ENCODE measurements around the gene ATP9B. TPM values are rescaled to one million over a fixed set of nuclear protein-coding genes. Genes with fewer than 3 reads are reported as not detected.

ATP9B gene
- polyA plus RNA-seq, 3 donors: 7.2 to 20.3 (median 14.0) TPM

DNA sequence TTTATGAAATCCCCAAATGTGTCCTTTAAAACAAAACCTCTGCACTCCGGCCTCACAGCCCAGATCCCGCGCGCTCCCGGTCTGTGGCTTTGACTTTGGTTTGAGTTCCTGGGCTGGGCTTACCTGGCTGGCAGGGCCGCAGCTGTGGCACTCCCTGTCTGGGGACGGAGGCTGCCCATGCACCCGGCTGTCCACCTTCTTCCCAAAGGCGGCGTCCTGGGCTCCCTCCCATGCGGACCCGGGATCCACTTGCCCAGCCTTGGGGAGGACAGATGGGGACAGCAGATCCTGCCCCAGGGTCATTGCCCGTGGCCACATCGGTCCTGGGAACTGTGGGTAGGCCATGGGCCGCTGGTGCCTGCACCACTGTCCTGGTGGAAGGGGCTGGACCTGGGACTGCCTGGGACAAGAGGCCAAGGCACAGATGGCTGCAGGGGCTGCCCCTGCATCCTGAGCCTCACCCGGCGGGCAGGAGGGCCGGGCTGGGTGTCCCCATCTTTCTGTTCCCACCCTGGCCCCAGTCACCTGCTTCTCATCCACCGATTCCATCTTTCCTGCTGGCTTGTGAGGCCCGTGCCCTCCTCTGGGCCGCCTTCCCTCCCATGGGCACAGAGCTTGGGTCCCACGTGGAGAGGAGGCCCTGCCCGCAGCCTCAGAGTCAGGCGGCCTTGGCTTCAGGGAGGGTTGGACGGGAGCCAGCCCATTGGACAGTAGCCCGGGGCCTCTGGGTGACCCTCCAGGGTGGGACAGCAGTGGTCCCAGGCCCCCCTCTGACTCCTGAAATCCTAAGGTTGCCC lies 354.2 kb downstream of the ATP9B start:
- Histone ChIP-seq H4K20me1 (ENCODE audit: insufficient read depth, low read length) (peaks cover 73% of the 10 kb centered on the region), H3K79me2 (ENCODE audit: insufficient read depth, low read length) (peaks cover 6% of the 10 kb centered on the region), H3K9me3 (replicated peaks in 1 of 2; ENCODE audit: control insufficient read depth in 1 of 2, insufficient read depth in 1 of 2, low read length in 2 of 2) (no peaks in the 10 kb centered on the region), H3K27me3 (ENCODE audit: control insufficient read depth in 2 of 2, insufficient read depth in 2 of 2, low read length in 2 of 2) (no peaks in the 10 kb centered on the region), H3K4me3 (replicated peaks in 1 of 3; ENCODE audit: low read depth in 2 of 3, low read length in 3 of 3) (no peak overlapping the region), H3K4me1 (ENCODE audit: control insufficient read depth in 1 of 2, insufficient read depth in 2 of 2, low read length in 2 of 2) (peaks cover 9 to 17% of the 10 kb centered on the region in 2 donors), H2AFZ (ENCODE audit: insufficient read depth, low read depth, low read length, poor library complexity, severe bottlenecking) (no peak overlapping the region), H3K36me3 (replicated peaks in 1 of 2; ENCODE audit: control insufficient read depth in 1 of 2, insufficient read depth in 2 of 2, low read length in 2 of 2) (peaks cover 17 to 25% of the 10 kb centered on the region in 2 donors), H3K27ac (ENCODE audit: low read depth in 1 of 2, low read length in 2 of 2) (no peak overlapping the region), H3K4me2 (replicated peaks; ENCODE audit: extremely low read depth, low read length, poor library complexity, severe bottlenecking) (no peak overlapping the region), H3K9ac (ENCODE audit: insufficient read depth, low read length, poor library complexity, severe bottlenecking) (no peak overlapping the region)
- peaks cover 40 to 57% of the 10 kb centered on the region in 2 donors for H3K36me3 Mint-ChIP-seq
- no peak overlapping the region for H3K4me3 Mint-ChIP-seq
- H3K4me1 Mint-ChIP-seq: peaks cover 18% of the 10 kb centered on the region
- 99% methylated on average over 26 of the region's 26 CpGs for WGBS (ENCODE audit: insufficient coverage)
- peaks cover 0 to 2% (median 0%) of the 10 kb centered on the region in 7 donors for H3K9me3 Mint-ChIP-seq
- TF ChIP-seq, protein P1, sequence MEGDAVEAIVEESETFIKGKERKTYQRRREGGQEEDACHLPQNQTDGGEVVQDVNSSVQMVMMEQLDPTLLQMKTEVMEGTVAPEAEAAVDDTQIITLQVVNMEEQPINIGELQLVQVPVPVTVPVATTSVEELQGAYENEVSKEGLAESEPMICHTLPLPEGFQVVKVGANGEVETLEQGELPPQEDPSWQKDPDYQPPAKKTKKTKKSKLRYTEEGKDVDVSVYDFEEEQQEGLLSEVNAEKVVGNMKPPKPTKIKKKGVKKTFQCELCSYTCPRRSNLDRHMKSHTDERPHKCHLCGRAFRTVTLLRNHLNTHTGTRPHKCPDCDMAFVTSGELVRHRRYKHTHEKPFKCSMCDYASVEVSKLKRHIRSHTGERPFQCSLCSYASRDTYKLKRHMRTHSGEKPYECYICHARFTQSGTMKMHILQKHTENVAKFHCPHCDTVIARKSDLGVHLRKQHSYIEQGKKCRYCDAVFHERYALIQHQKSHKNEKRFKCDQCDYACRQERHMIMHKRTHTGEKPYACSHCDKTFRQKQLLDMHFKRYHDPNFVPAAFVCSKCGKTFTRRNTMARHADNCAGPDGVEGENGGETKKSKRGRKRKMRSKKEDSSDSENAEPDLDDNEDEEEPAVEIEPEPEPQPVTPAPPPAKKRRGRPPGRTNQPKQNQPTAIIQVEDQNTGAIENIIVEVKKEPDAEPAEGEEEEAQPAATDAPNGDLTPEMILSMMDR (IDR thresholded peaks at IDR 0.05): no peak
- intact Hi-C loops (cut with micrococcal nuclease): loop anchor here (5.0 kb wide), 2 partner anchors 36 to 41 kb away; no protein-coding TSS in a partner anchor
- peaks cover 2 to 4% (median 2%) of the 10 kb centered on the region in 3 donors for H3K27me3 Mint-ChIP-seq (ENCODE audit: low read depth in 3 of 3)
- peak overlapping the region in 2 of 7 donors; percentile 61 to 68 for H3K27ac Mint-ChIP-seq
- DNase-seq: no peak

DNA sequence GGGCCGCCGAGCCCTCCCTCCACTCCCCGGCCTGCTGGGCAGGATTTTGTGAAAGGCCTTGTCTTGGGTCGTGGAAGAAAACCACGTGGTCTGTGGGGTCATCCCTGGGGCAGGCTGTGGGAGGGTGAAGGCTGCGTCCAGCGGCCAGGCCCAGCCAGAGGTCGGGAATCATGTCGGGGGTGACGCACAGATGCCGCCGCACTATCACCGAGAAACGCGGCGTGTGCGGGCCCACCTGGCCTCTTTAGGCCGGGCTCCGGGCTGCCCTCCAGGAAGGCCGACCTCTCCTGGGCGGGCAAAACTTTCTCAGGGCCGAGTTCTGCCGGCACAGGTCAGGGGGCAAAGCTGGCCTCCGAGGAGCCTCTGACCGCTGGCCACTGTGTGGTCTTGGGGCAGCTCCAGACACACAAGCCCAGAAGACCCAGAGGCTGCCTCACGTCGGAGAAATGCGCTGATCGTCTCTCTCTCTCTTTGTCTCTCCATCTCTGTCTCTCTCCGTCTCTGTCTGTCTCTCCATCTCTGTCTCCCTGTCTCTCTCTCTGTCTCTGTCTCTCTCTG lies 354.9 kb downstream of the ATP9B start:
- no peak overlapping the region for H3K27ac ChIP-seq (ENCODE audit: low read depth in 1 of 2, low read length in 2 of 2)
- no peak overlapping the region for H2AFZ ChIP-seq (ENCODE audit: insufficient read depth, low read depth, low read length, poor library complexity, severe bottlenecking)
- no peaks in the 10 kb centered on the region for H3K27me3 ChIP-seq (ENCODE audit: control insufficient read depth in 2 of 2, insufficient read depth in 2 of 2, low read length in 2 of 2)
- H3K4me1 ChIP-seq (ENCODE audit: control insufficient read depth in 1 of 2, insufficient read depth in 2 of 2, low read length in 2 of 2): peaks cover 9 to 17% of the 10 kb centered on the region in 2 donors
- H3K36me3 ChIP-seq (replicated peaks in 1 of 2; ENCODE audit: control insufficient read depth in 1 of 2, insufficient read depth in 2 of 2, low read length in 2 of 2): peaks cover 17 to 25% of the 10 kb centered on the region in 2 donors
- peaks cover 16% of the 10 kb centered on the region for H3K4me1 Mint-ChIP-seq
- peaks cover 0 to 2% (median 0%) of the 10 kb centered on the region in 7 donors for H3K9me3 Mint-ChIP-seq
- peaks cover 9% of the 10 kb centered on the region for H3K79me2 ChIP-seq (ENCODE audit: insufficient read depth, low read length)
- intact Hi-C loops (cut with micrococcal nuclease): loop anchor here (5.0 kb wide), 2 partner anchors 37 to 42 kb away; no protein-coding TSS in a partner anchor
- H3K27ac Mint-ChIP-seq: peak overlapping the region in 4 of 7 donors; percentile 29 to 68 (median 37)
- H3K4me2 ChIP-seq (replicated peaks; ENCODE audit: extremely low read depth, low read length, poor library complexity, severe bottlenecking): no peak overlapping the region
- no peak overlapping the region for H3K9ac ChIP-seq (ENCODE audit: insufficient read depth, low read length, poor library complexity, severe bottlenecking)
- H3K36me3 Mint-ChIP-seq: peaks cover 37 to 53% of the 10 kb centered on the region in 2 donors
- TF ChIP-seq, protein P1 (IDR thresholded peaks at IDR 0.05): no peak
- no peak for DNase-seq
- peaks cover 72% of the 10 kb centered on the region for H4K20me1 ChIP-seq (ENCODE audit: insufficient read depth, low read length)
- peaks cover 2 to 4% (median 2%) of the 10 kb centered on the region in 3 donors for H3K27me3 Mint-ChIP-seq (ENCODE audit: low read depth in 3 of 3)
- H3K9me3 ChIP-seq (replicated peaks in 1 of 2; ENCODE audit: control insufficient read depth in 1 of 2, insufficient read depth in 1 of 2, low read length in 2 of 2): no peaks in the 10 kb centered on the region
- no peak overlapping the region for H3K4me3 Mint-ChIP-seq
- H3K4me3 ChIP-seq (replicated peaks in 1 of 3; ENCODE audit: low read depth in 2 of 3, low read length in 3 of 3): no peak overlapping the region
- WGBS (ENCODE audit: insufficient coverage): 93% methylated on average over 21 of the region's 30 CpGs

Measured in CD14-positive monocyte (primary cell).